OCI-LY7 (cell line): ENCODE measurements around the gene B3GLCT. TPM values are rescaled to one million over a fixed set of nuclear protein-coding genes. Genes with fewer than 3 reads are reported as not detected.

Source experiments
- BruUV-seq: library from RNA; stranded (reverse); fragments of 400-500 nt; replicated peaks from 2 replicates; lab custom pipeline; 2021; lab: Mats Ljungman, UMichigan
- CTCF ChIA-PET: fragments of 300-600 bp; sonication (Branson Sonifier 250); formaldehyde crosslinking; loops from one replicate; lab custom pipeline; 2022; ENCODE audit warnings: antibody characterized with exemption; ENCODE audit not compliant: unreplicated experiment; lab: Charles Lee
- POLR2A ChIA-PET: fragments of 300-600 bp; sonication (Branson Sonifier 250); formaldehyde crosslinking; loops from one replicate; lab custom pipeline; 2022; ENCODE audit warnings: antibody characterized with exemption; lab: Charles Lee
- DNase-seq: peaks from one replicate; pipeline ENCODE4 v3.0.0-alpha.2; 2015; ENCODE audit warnings: low spot score
- H2AFZ ChIP-seq: fragments of 200-600 bp; sonication (generic), shearing (Covaris generic); 2 replicates; pipeline ENCODE4 v1.6.1; 2014; ENCODE audit warnings: mild to moderate bottlenecking, antibody characterized with exemption, low read length, moderate library complexity
- H3K27ac ChIP-seq: fragments of 200-600 bp; sonication (generic); 2 replicates; pipeline ENCODE4 v1.5.1; 2014; ENCODE audit warnings: mixed run types, low read depth, mild to moderate bottlenecking, moderate library complexity, low read length, inconsistent platforms; ENCODE audit not compliant: poor library complexity, severe bottlenecking
- H3K36me3 ChIP-seq: fragments of 200-600 bp; sonication (generic); 2 replicates; pipeline ENCODE4 v1.6.1; 2014; ENCODE audit warnings: mild to moderate bottlenecking, antibody characterized with exemption, low read length, moderate library complexity, mixed read lengths; ENCODE audit not compliant: insufficient read depth
- H3K4me1 ChIP-seq: fragments of 200-600 bp; sonication (generic); 2 replicates; pipeline ENCODE4 v1.5.1; 2014; ENCODE audit warnings: mild to moderate bottlenecking, low read length; ENCODE audit not compliant: insufficient read depth, poor library complexity, severe bottlenecking
- H3K4me2 ChIP-seq: fragments of 200-600 bp; sonication (generic); 2 replicates; pipeline ENCODE4 v1.6.1; 2014; ENCODE audit warnings: mild to moderate bottlenecking, low read length
- H3K4me3 ChIP-seq: fragments of 200-600 bp; sonication (generic); 2 replicates; pipeline ENCODE4 v1.5.1; 2014; ENCODE audit warnings: mild to moderate bottlenecking, low read depth, low read length; ENCODE audit not compliant: poor library complexity, severe bottlenecking
- H3K79me2 ChIP-seq: fragments of 200-600 bp; sonication (generic); 2 replicates; pipeline ENCODE4 v1.6.1; 2016; ENCODE audit warnings: low read depth, mild to moderate bottlenecking, low read length, moderate library complexity, mixed read lengths; ENCODE audit not compliant: insufficient read depth
- H3K9me2 ChIP-seq: fragments of 200-600 bp; sonication (generic); 2 replicates; pipeline ENCODE4 v1.6.1; 2016; ENCODE audit warnings: mild to moderate bottlenecking, low read length, mixed read lengths; ENCODE audit not compliant: insufficient read depth
- H3K9me3 ChIP-seq: fragments of 200-600 bp; sonication (generic); 2 replicates; pipeline ENCODE4 v1.6.1; 2014; ENCODE audit warnings: mild to moderate bottlenecking, mixed run types, low read length, mixed read lengths
- H4K20me1 ChIP-seq: fragments of 200-600 bp; sonication (generic); 2 replicates; pipeline ENCODE4 v1.6.1; 2014; ENCODE audit warnings: mild to moderate bottlenecking, antibody characterized with exemption, low read length, moderate library complexity, mixed read lengths; ENCODE audit not compliant: insufficient read depth
- EZH2phosphoT487 ChIP-seq: fragments of 200-600 bp; sonication (generic); IDR thresholded peaks from 2 replicates; pipeline ENCODE4 v1.6.1; 2018; ENCODE audit warnings: low read depth, borderline replicate concordance, mild to moderate bottlenecking, mixed run types, antibody characterized with exemption, low read length, moderate library complexity, mixed read lengths
- intact Hi-C: fragments of 100-400 bp; cut with micrococcal nuclease; formaldehyde crosslinking; loops from one replicate; pipeline ENCODE4 v1.10.0; 2022; ENCODE audit not compliant: unreplicated experiment
- total RNA-seq, 2 experiments: library from RNA; depleted of rRNA in 1 of 2; stranded (reverse); fragments of >200 nt in 1 of 2; shearing (Covaris generic) in 1 of 2; gene quantifications; 2 replicates each; pipeline ENCODE4 v1.2.3, GENCODE V29; 2014 to 2022
- TF ChIP-seq, protein P1 (sequence below): fragments of 200-600 bp; sonication (generic); conservative IDR thresholded peaks from 2 replicates; pipeline ENCODE4 v1.5.1; 2014; ENCODE audit warnings: mild to moderate bottlenecking, antibody characterized with exemption, low read length, moderate library complexity, mixed read lengths

The B3GLCT gene
- total RNA-seq, 2 experiments from 2014 or later: 3.7 to 4.3 TPM

DNA sequence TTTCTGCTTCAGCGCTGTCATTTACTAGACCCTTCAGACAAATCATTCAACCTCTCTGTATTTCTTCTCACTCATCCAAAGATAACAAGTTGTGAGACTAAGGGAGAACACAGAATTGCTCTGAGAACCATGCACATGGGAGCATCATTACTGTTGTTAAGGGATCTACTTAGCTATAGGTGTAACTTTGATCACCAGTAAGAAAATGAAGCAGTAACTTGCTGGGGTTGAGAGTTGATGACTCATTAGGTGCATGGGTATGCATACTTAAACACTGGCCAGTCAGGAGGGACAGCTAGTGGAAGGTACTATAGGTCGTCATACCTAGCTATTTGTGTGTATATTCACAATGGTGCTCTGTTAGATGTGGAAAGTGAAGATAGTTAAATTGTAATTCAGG lies 61.5 kb downstream of the B3GLCT start:
- DNase-seq: no peak
- H3K4me3 ChIP-seq: no peak overlapping the region
- H3K27ac ChIP-seq: no peak overlapping the region
- no peaks in the 10 kb centered on the region for H3K9me2 ChIP-seq
- H3K4me2 ChIP-seq: no peak overlapping the region
- ChIA-PET CTCF (no interaction called here), POLR2A (interaction anchor here (0.6 to 1.6 kb wide), 5 partner anchors 9 to 469 kb away, joined by 3 to 7 read pairs (median 3); no protein-coding TSS in a partner anchor)
- H3K36me3 ChIP-seq: no peaks in the 10 kb centered on the region; the same call in 1 of the 2 replicates
- intact Hi-C loops: no loop called here
- H3K9me3 ChIP-seq: peaks cover 7% of the 10 kb centered on the region; the same call in 1 of the 2 replicates
- H3K4me1 ChIP-seq: peaks cover 4% of the 10 kb centered on the region
- no peak overlapping the region for H2AFZ ChIP-seq
- no peaks in the 10 kb centered on the region for H4K20me1 ChIP-seq
- no peaks in the 10 kb centered on the region for H3K79me2 ChIP-seq
- BruUV-seq: no TSS peak
- TF ChIP-seq, protein P1, sequence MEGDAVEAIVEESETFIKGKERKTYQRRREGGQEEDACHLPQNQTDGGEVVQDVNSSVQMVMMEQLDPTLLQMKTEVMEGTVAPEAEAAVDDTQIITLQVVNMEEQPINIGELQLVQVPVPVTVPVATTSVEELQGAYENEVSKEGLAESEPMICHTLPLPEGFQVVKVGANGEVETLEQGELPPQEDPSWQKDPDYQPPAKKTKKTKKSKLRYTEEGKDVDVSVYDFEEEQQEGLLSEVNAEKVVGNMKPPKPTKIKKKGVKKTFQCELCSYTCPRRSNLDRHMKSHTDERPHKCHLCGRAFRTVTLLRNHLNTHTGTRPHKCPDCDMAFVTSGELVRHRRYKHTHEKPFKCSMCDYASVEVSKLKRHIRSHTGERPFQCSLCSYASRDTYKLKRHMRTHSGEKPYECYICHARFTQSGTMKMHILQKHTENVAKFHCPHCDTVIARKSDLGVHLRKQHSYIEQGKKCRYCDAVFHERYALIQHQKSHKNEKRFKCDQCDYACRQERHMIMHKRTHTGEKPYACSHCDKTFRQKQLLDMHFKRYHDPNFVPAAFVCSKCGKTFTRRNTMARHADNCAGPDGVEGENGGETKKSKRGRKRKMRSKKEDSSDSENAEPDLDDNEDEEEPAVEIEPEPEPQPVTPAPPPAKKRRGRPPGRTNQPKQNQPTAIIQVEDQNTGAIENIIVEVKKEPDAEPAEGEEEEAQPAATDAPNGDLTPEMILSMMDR: no peak
- no peak for TF ChIP-seq EZH2phosphoT487

DNA sequence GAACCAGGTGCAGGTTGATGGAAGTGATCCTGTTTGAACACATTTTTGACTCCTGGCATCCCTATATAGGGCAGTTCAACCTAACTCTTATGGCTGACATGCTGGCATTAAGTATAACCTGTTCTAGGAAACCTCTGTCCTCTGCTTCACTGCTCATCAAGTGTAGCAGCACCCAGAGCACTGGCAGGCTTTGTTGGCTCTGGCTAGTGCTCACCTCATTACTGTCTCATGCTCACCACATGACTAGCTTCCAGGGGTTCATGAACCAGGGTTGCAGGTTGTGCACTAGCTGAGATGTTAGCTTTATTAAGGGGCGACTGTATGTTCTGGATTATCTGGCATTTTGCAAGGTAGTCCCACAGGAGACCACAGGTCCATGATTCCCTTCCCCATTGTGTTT lies 63.6 kb downstream of the B3GLCT start:
- Histone ChIP-seq H3K4me3 (no peak overlapping the region), H3K9me2 (no peaks in the 10 kb centered on the region), H3K36me3 (no peaks in the 10 kb centered on the region; the same call in 1 of the 2 replicates), H4K20me1 (no peaks in the 10 kb centered on the region), H3K4me1 (peaks cover 4% of the 10 kb centered on the region), H3K79me2 (no peaks in the 10 kb centered on the region), H3K9me3 (no peaks in the 10 kb centered on the region), H2AFZ (no peak overlapping the region), H3K27ac (no peak overlapping the region), H3K4me2 (no peak overlapping the region)
- TF ChIP-seq, protein P1: no peak
- no peak for TF ChIP-seq EZH2phosphoT487
- no peak for DNase-seq
- ChIA-PET CTCF (no interaction called here), POLR2A (interaction anchor here (0.5 to 1.1 kb wide), 2 partner anchors 10 to 17 kb away, joined by 3 read pairs; no protein-coding TSS in a partner anchor)
- no TSS peak for BruUV-seq
- intact Hi-C loops: no loop called here

DNA sequence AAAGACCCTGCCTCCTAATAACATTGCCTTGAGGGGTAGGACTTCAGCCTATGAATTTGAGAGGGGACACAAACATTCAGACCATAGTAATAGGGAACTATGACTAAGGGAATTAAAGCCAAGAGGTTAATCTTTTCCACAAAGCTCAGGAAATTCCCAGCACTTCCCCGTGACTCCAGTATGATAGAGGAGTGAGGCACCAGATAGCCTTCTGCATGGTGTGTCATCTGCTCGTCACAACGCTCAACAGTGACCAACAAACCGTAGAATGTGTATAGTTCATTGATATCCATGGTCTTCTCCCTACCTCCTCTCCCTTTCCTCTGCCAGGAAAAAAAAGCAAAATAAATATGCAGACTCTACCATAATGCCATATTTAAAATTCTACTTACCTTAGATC lies 64.4 kb downstream of the B3GLCT start:
- TF ChIP-seq, protein P1: no peak
- TF ChIP-seq EZH2phosphoT487: no peak
- ChIA-PET CTCF (no interaction called here), POLR2A (interaction anchor here (1.1 kb wide), 1 partner anchor 18 kb away, joined by 3 read pairs; no protein-coding TSS in a partner anchor)
- Histone ChIP-seq H2AFZ (no peak overlapping the region), H3K4me1 (peaks cover 4% of the 10 kb centered on the region), H4K20me1 (no peaks in the 10 kb centered on the region), H3K9me3 (no peaks in the 10 kb centered on the region), H3K9me2 (no peaks in the 10 kb centered on the region), H3K79me2 (no peaks in the 10 kb centered on the region), H3K36me3 (no peaks in the 10 kb centered on the region), H3K27ac (no peak overlapping the region), H3K4me2 (no peak overlapping the region), H3K4me3 (no peak overlapping the region)
- DNase-seq: no peak
- BruUV-seq: no TSS peak
- intact Hi-C loops: no loop called here
